Right lobe of liver (tissue), 6 donors: ENCODE measurements around the gene RBP5. TPM values are rescaled to one million over a fixed set of nuclear protein-coding genes. Genes with fewer than 3 reads are reported as not detected.
A peak's percentile ranks its signal among the peaks of the same experiment; 100 is the strongest.

Experiments
- ATAC-seq, 4 donors: fragments of 200-7000 bp; cut with Tn5 transposase; one replicate each; pipeline ENCODE4 v1.9.1; 2020; ENCODE audit warnings: mild to moderate bottlenecking in 4 of 4, moderate library complexity in 4 of 4
- DNase-seq, 3 donors: peaks; one replicate each; pipeline ENCODE4 v3.0.0-alpha.2; 2020
- H3K27ac ChIP-seq, 3 donors: fragments of 200-600 bp; one replicate each; pipeline ENCODE4 v1.8.0; 2022
- H3K27me3 ChIP-seq, 2 donors: fragments of 200-600 bp; one replicate each; pipeline ENCODE4 v1.8.0; 2022
- H3K36me3 ChIP-seq, 4 donors: fragments of 200-600 bp; sonication (generic) in 1 of 4; one replicate each; pipeline versions ENCODE4 v1.5.1 to v1.8.0; 2017 to 2022; ENCODE audit warnings: control low read depth in 1 of 4
- H3K4me1 ChIP-seq, 4 donors: fragments of 200-600 bp; sonication (generic) in 1 of 4; one replicate each; pipeline versions ENCODE4 v1.5.1 to v1.8.0; 2017 to 2022; ENCODE audit warnings: control low read depth in 1 of 4
- H3K4me3 ChIP-seq, 3 donors: fragments of 200-600 bp; one replicate each; pipeline ENCODE4 v1.8.0; 2022
- H3K9me3 ChIP-seq, 4 donors: fragments of 200-600 bp; sonication (generic) in 1 of 4; one replicate each; pipeline versions ENCODE4 v1.5.1 to v1.8.0; 2017 to 2022; ENCODE audit warnings: control low read depth in 1 of 4
- CTCF ChIP-seq, 4 donors: fragments of 200-600 bp in 3 of 4; fragments of 450-650 bp in 1 of 4; IDR thresholded peaks; one replicate each; pipeline versions ENCODE4 v1.5.1 to v1.8.0; 2016 to 2022; ENCODE audit warnings: antibody characterized with exemption in 4 of 4, mild to moderate bottlenecking in 2 of 4
- POLR2A ChIP-seq: fragments of 450-650 bp; IDR thresholded peaks from one replicate; pipeline ENCODE4 v1.6.1; 2017; ENCODE audit warnings: antibody characterized with exemption, mild to moderate bottlenecking
- WGBS: methylation state at CpG from one replicate; pipeline ENCODE4 v1.1.6; 2018; ENCODE audit warnings: low coverage, low lambda C conversion rate; ENCODE audit not compliant: insufficient coverage; ENCODE audit errors: missing lambda C conversion rate; 5-methylcytosine and 5-hydroxymethylcytosine counted together
- intact Hi-C, 2 donors: fragments of 100-400 bp; cut with DNase I; formaldehyde crosslinking; loops; one replicate each; pipeline versions ENCODE4 v1.11.2 to v1.14.1; 2022
- total RNA-seq, 6 experiments: library from RNA; depleted of rRNA in 2 of 6; stranded (reverse); fragments of >200 nt in 2 of 6; fragmentation: NEBNext Ultra II Directional in 3 of 6; extraction: Animal tissue kit (Norgen Biotek cat#: 25700) in 3 of 6; gene quantifications; one replicate each; pipeline versions ENCODE4 v1.1.0 to v1.2.4, GENCODE V29; 2016 to 2023
- donor health status: DM: no; HTN: yes; CAD: no.
- donor health status: DM: no; HTN: no; CAD: no.
- donor health status: DM: no; HTN: no; CAD: no.
- donor health status: DM: no; HTN: yes; CAD: no.
- donor health status: DM: no; HTN: yes; CAD: no.

RBP5 gene
- total RNA-seq, 6 experiments from 2014 or later, result 44.1 to 239 (median 98.2) TPM

- H3K36me3 ChIP-seq, result peaks cover 0 to 33% (median 6%) of the 10 kb centered on the region in 4 donors
- DNase-seq (peak; percentile 75 to 81 (median 78)), ATAC-seq (peak; percentile 10 to 54 (median 34))
- TF ChIP-seq CTCF (IDR thresholded peaks at IDR 0.05) (no peak), POLR2A (no peak)
- peaks cover 0 to 63% (median 18%) of the 10 kb centered on the region in 4 donors for H3K4me1 ChIP-seq
- intact Hi-C loops, result no loop called here
- 20% methylated on average over 6 of the region's 6 CpGs for WGBS
- no peaks in the 10 kb centered on the region for H3K27me3 ChIP-seq
- H3K4me3 ChIP-seq, result no peak overlapping the region
- peak overlapping the region in 2 of 3 donors; percentile 42 to 74 for H3K27ac ChIP-seq
- H3K9me3 ChIP-seq, result no peaks in the 10 kb centered on the region
Observed at GRCh38 chr12:7151532-7151931, 22.8 kb upstream of the RBP5 start.

- DNase-seq, result no peak
- Histone ChIP-seq H3K4me3 (no peak overlapping the region), H3K27me3 (no peaks in the 10 kb centered on the region), H3K4me1 (peaks cover 0 to 59% (median 19%) of the 10 kb centered on the region in 4 donors), H3K27ac (peak overlapping the region in 1 of 3 donors; percentile 74), H3K9me3 (no peaks in the 10 kb centered on the region), H3K36me3 (peaks cover 0 to 40% (median 6%) of the 10 kb centered on the region in 4 donors)
- ATAC-seq, result no peak
- TF ChIP-seq POLR2A (no peak), CTCF (IDR thresholded peaks at IDR 0.05) (no peak)
- no CpG with 5 or more reads among the region's 6 CpGs for WGBS
- intact Hi-C loops, result no loop called here
Observed at GRCh38 chr12:7150841-7151240, 22.2 kb upstream of the RBP5 start.

GRCh38 chr12:7150356-7150755 is 21.7 kb upstream of the RBP5 start:
- Histone ChIP-seq H3K27ac (no peak overlapping the region), H3K9me3 (no peaks in the 10 kb centered on the region), H3K4me3 (no peak overlapping the region), H3K4me1 (peaks cover 0 to 55% (median 18%) of the 10 kb centered on the region in 4 donors), H3K36me3 (peaks cover 0 to 43% (median 6%) of the 10 kb centered on the region in 4 donors), H3K27me3 (no peaks in the 10 kb centered on the region)
- TF ChIP-seq CTCF (IDR thresholded peaks at IDR 0.05) (no peak), POLR2A (no peak)
- DNase-seq (peak in 1 of 3 donors; percentile 41), ATAC-seq (no peak)
- intact Hi-C loops, result no loop called here
- WGBS, result 82% methylated on average over 4 of the region's 12 CpGs

- no peak overlapping the region for H3K4me3 ChIP-seq
- ATAC-seq (peak in 2 of 4 donors; percentile 15 to 35), DNase-seq (peak in 1 of 3 donors; percentile 44)
- TF ChIP-seq CTCF (IDR thresholded peaks at IDR 0.05), result no peak
- no peak for TF ChIP-seq POLR2A
- peaks cover 0 to 52% (median 4%) of the 10 kb centered on the region in 4 donors for H3K4me1 ChIP-seq
- no peaks in the 10 kb centered on the region for H3K9me3 ChIP-seq
- intact Hi-C loops, result no loop called here
- 76% methylated on average over 4 of the region's 7 CpGs for WGBS
- peaks cover 0 to 38% (median 6%) of the 10 kb centered on the region in 4 donors for H3K36me3 ChIP-seq
- no peaks in the 10 kb centered on the region for H3K27me3 ChIP-seq
- H3K27ac ChIP-seq, result no peak overlapping the region
Observed at GRCh38 chr12:7146906-7147305, 18.2 kb upstream of the RBP5 start.
